ENCODE measurements around the gene GRK4.

Gene GRK4

DNA sequence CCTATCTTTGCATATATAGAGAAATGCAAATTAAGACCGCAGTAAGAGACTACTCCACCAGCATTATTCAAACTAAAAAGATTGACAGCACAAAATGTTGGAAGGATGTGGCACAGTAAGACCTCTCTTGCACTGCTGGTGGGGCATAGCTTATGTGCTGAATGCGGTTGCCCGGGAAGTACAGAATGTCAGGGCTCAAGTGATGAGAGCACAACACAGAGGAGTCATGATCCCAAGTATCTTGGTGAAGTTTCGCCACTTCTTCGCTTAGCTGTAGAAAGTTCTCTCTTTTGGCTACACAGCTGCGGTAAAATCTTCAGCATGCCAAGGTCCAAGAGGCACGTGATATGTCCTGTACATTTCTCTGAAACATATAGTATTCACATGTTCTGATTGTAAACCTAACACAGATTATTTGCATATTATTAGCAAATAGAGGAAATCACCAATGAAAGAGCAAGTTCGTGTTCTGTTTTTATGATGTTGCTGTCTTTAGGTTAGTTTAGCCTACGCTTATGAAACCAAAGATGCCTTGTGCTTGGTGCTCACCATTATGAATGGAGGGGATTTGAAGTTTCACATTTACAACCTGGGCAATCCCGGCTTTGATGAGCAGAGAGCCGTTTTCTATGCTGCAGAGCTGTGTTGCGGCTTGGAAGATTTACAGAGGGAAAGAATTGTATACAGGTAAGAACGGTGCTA is 55.9 kb downstream of the GRK4 start:
- no peak for DNase-seq (ENCODE audit: extremely low read depth, insufficient read length)
- TF ChIP-seq, protein P1, sequence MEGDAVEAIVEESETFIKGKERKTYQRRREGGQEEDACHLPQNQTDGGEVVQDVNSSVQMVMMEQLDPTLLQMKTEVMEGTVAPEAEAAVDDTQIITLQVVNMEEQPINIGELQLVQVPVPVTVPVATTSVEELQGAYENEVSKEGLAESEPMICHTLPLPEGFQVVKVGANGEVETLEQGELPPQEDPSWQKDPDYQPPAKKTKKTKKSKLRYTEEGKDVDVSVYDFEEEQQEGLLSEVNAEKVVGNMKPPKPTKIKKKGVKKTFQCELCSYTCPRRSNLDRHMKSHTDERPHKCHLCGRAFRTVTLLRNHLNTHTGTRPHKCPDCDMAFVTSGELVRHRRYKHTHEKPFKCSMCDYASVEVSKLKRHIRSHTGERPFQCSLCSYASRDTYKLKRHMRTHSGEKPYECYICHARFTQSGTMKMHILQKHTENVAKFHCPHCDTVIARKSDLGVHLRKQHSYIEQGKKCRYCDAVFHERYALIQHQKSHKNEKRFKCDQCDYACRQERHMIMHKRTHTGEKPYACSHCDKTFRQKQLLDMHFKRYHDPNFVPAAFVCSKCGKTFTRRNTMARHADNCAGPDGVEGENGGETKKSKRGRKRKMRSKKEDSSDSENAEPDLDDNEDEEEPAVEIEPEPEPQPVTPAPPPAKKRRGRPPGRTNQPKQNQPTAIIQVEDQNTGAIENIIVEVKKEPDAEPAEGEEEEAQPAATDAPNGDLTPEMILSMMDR (IDR thresholded peaks at IDR 0.05; ENCODE audit: insufficient read depth, low read length, poor library complexity, severe bottlenecking): no peak
- no peaks in the 10 kb centered on the region for H3K27me3 ChIP-seq (replicated peaks; ENCODE audit: control insufficient read depth, insufficient read depth, low read length)
- no peaks in the 10 kb centered on the region for H3K36me3 ChIP-seq (ENCODE audit: control insufficient read depth, insufficient read depth, low read length)
- H3K4me3 ChIP-seq (replicated peaks; ENCODE audit: low read depth, low read length): no peak overlapping the region

DNA sequence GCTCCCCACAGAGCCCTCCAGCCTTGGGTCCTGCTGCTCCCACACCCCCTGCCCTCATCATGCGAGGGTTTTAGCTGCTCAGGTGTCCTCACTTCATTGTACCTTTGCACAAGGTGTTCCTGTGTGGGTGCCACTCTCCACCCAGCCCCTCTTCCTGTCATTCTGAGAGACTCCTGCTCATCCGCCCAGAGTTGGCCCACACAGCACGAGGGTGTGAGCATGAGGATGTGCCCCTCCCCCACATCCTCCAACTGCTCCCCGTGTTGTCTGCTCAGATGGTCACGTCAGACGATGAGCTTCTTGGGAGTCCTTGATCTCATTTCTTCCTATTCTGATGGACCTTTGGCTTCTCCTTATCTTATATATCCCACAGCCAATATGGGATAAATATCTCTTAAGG is 57.8 kb downstream of the GRK4 start:
- TF ChIP-seq, protein P1 (IDR thresholded peaks at IDR 0.05; ENCODE audit: insufficient read depth, low read length, poor library complexity, severe bottlenecking): no peak
- Histone ChIP-seq H3K4me3 (replicated peaks; ENCODE audit: low read depth, low read length) (no peak overlapping the region), H3K27me3 (replicated peaks; ENCODE audit: control insufficient read depth, insufficient read depth, low read length) (no peaks in the 10 kb centered on the region), H3K36me3 (ENCODE audit: control insufficient read depth, insufficient read depth, low read length) (no peaks in the 10 kb centered on the region)
- DNase-seq (ENCODE audit: extremely low read depth, insufficient read length): no peak

DNA sequence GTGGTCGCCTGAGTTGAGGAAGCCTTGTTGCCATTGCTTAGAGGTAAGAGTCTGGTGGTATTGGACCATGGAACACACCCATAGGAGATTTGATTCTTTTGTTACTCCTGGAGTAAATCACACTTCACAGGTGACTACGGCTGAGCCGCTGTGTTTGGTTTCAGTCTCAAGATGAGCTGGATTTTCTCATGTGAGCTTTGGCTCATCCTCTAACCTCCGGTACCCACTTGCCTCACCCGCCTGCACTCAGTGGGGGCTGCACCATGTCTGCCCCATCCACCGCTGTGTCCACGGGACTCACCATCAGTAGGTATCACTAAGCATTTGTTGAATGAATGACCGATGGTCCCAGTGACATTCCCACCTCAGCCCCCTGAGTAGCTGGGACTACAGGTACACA is 58.3 kb downstream of the GRK4 start:
- Histone ChIP-seq H3K36me3 (ENCODE audit: control insufficient read depth, insufficient read depth, low read length) (no peaks in the 10 kb centered on the region), H3K4me3 (replicated peaks; ENCODE audit: low read depth, low read length) (peak overlapping the region; percentile 15; the same call in 1 of the 2 replicates), H3K27me3 (replicated peaks; ENCODE audit: control insufficient read depth, insufficient read depth, low read length) (no peaks in the 10 kb centered on the region)
- peak; percentile 54 for DNase-seq (ENCODE audit: extremely low read depth, insufficient read length)
- TF ChIP-seq, protein P1 (IDR thresholded peaks at IDR 0.05; ENCODE audit: insufficient read depth, low read length, poor library complexity, severe bottlenecking): no peak

DNA sequence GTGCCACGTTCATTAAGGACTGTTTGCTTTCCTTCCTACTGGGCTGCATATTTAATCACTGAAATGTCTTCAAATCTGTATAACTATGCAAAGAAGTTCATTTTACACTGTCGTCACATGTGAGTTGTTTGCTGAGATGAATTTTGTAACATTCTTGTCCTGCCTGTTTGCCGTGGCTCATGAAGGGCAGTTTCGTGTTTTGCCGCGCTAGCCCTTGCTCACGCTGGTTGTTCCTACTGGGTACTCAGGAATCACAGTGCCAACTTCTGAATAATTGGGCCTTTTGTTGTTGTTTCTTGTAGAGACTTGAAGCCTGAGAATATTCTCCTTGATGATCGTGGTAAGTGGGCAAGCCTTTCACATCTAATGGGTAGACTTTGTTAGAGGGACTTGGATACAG is 58.7 kb downstream of the GRK4 start:
- no peak for DNase-seq (ENCODE audit: extremely low read depth, insufficient read length)
- peak overlapping the region; percentile 15; the same call in 1 of the 2 replicates for H3K4me3 ChIP-seq (replicated peaks; ENCODE audit: low read depth, low read length)
- TF ChIP-seq, protein P1 (IDR thresholded peaks at IDR 0.05; ENCODE audit: insufficient read depth, low read length, poor library complexity, severe bottlenecking): no peak

DNA sequence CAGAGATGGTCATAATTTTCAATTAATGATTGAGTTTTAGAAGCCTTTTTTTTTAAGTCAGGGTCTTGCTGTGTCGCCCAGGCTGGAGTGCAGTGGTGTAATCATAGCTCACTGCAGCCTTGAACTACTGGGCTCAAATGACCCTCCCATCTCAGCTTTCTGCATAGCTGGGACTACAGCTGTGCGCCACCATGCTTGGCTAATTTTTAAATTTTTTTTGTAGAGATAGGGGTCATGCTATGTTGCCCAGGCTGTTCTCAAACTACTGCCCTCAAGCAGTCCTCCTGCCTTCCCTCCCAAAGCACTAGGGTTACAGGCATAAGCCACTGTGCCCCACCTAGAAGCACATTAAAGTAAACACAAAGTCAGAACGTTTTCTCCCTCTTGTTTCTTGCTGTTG is 59.3 kb downstream of the GRK4 start:
- H3K36me3 ChIP-seq (ENCODE audit: control insufficient read depth, insufficient read depth, low read length): no peaks in the 10 kb centered on the region
- H3K27me3 ChIP-seq (replicated peaks; ENCODE audit: control insufficient read depth, insufficient read depth, low read length): no peaks in the 10 kb centered on the region
- no peak overlapping the region for H3K4me3 ChIP-seq (replicated peaks; ENCODE audit: low read depth, low read length)
- DNase-seq (ENCODE audit: extremely low read depth, insufficient read length): no peak
- TF ChIP-seq, protein P1 (IDR thresholded peaks at IDR 0.05; ENCODE audit: insufficient read depth, low read length, poor library complexity, severe bottlenecking): no peak

More for the DNA sequence above, 58.7 kb downstream of the GRK4 start:
- Histone ChIP-seq H3K36me3 (ENCODE audit: control insufficient read depth, insufficient read depth, low read length) (no peaks in the 10 kb centered on the region), H3K27me3 (replicated peaks; ENCODE audit: control insufficient read depth, insufficient read depth, low read length) (no peaks in the 10 kb centered on the region)
